Activated gamma-delta T cell treated with anti-CD3 and anti-CD28 coated beads, Interleukin-2, amount 50 U/mL, for 16 hours (primary cell): Measurements from ENCODE around the gene AMOTL1.
"Not testable (repeated sequence)": the region's sequence is repeated elsewhere in the genome, so short reads cannot be mapped to it uniquely, and the experiment has no call there.

Experiments
- DNase-seq: peaks from one replicate; pipeline ENCODE4 v3.0.0-alpha.2; 2020; ENCODE audit warnings: low read depth

Gene AMOTL1

DNA sequence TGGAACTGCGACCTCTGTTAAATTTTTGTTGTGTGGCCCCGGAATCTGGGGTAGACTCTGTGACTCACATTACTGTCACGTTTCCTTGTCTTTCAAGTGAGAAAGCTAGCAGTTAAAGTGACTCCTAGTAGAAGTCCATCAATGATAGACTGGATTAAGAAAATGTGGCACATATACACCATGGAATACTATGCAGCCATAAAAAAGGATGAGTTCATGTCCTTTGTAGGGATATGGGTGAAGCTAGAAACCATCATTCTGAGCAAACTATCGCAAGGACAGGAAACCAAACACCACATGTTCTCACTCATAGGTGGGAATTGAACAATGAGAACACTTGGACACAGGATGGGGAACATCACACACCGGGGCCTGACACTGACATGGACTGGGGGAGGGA is 23.8 kb downstream of the AMOTL1 start:
- not testable (repeated sequence) for DNase-seq

DNA sequence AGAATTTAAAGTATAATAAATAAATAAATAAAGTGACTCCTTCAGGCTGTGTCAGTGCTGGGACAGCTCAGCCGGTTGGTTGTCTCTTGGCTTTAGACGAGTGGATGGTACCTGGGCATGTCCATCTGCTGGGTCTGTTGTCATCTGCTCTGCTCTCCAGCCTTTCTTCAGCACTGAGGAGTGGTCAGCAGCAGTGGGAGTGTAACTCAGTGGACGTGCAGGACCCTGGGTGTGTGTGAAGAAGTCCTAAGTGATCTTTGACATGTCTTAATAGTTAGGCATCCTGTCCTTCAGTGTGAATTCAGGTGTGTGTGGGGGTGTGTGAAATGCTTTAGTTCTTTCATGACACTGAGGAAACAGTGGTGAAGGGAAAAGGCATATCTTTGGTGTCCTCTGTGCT is 24.3 kb downstream of the AMOTL1 start:
- no peak for DNase-seq

DNA sequence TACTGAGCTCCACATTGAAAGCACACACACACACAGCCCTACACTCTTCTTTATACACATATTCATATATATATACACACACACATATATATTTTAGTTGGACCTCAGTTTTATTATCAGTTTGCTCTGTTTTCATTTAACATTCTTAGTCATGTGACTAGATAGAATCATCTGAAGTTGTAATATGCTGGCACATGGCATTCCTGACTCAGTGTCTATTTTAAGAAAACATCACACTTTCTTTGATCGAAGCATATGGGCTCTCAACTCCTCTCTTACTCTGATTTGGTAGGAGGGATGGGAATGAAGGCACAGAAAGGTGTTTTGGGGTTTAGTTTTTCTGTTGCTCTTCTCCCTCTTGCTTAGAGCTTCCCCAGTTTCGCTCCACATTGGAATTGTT is 24.8 kb downstream of the AMOTL1 start:
- no peak for DNase-seq

DNA sequence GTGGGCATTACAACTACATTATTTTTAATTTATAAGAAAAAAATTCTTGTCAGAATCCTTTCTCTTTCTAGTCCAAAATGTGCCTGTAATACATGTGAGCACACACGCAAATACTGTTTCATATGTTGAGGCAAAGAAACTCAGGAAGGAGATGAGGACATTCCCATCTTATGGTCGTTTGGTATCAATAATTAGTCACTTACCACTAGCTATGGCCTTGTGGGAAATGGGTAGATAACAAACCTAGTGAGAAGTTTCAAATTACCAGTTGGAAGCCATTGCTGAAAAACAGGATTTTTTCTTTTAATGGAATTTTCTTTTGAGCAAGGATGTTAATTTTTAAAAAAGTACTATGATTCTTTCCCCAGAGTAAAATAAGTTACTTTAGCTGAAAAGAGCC is 25.7 kb downstream of the AMOTL1 start:
- no peak for DNase-seq

DNA sequence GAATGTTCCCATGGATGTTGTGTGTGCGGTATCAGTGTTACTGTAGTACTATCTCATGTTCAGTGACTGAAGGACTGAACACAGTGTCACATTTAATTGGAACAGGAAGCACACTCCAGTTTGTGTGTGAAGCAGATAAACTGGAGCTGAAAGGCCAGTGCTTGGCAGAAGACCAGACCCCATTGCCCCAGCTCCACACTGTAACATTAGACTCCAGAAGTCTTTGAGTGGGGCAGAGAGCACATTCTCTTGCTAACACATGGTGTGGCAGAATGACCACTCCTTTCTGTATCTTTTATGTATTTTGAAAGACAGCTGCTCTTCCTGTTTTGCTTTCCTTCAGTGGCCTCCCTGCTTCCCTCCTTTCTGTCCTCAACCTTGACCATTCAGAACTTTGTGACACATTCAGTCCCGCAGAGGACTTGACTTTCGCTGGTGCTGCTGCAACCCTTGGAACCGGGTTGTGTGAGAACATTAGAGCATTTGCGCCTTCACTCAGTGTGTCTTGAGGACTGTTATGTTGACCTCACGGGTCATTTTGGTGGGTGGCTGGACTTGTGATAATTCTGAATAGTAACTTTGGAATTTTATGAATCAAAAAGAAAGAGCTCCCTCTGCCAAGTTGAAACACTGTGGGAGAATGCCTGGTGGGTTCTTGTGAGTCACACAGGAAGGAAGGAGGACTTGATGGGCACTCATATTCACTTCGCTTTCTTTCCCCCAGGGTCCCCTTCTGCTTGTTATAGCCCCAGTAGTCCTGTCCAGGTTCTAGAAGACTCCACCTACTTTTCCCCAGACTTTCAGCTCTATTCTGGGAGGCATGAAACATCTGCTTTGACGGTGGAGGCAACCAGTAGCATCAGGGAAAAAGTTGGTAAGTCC is 26.4 kb downstream of the AMOTL1 start:
- DNase-seq: no peak

DNA sequence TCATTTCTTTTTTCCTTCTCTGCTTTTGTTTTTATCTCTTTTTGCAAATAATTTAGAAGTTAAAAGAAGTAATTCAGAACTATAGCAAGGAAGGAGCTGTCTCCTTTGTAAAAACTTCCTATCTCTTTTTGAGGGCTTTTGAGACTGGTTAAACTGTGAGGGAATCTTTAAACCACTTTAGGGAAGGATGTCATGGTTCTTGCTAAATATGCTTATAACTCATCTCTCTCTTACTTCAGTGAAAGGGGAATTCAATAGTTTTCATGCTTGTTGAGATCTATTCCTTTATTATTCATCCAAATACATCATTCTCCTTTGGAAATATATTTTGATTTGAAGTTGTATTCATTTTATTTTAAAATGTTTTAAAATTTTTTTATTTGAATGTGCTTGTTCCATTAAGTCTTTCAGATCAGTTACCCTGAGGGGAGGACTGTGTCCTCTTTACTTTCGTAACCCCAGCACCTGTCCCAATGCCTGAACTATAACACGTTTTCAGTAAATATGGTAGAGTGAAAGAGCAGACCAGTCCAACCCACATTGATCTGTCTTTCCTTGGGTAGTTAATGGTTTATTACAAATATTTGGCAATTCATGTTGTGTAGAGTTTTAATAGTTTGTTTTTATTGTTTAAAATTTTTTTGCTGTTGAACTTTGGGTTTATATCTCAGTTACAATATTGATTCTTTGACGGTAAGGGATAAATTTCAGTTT is 27.5 kb downstream of the AMOTL1 start:
- DNase-seq: no peak

DNA sequence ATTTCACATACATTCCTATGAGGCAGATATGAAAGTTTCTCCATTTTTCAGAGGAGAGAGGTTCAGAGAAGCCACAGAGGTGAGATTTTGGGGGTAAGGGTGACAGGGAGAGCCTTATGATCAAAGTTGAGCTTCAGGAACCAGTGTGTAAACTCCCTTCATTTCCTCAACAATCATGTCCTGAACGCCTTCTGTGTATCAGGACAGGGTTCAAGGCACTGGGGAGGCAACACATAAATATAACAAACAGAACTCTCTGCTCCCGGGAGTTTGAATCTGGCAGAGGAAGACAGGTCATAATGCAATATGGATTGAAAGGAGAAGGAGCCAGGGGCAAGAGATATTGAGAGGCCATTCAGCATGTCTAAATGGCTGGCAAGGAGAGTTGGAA is 28.0 kb downstream of the AMOTL1 start:
- DNase-seq: no peak

DNA sequence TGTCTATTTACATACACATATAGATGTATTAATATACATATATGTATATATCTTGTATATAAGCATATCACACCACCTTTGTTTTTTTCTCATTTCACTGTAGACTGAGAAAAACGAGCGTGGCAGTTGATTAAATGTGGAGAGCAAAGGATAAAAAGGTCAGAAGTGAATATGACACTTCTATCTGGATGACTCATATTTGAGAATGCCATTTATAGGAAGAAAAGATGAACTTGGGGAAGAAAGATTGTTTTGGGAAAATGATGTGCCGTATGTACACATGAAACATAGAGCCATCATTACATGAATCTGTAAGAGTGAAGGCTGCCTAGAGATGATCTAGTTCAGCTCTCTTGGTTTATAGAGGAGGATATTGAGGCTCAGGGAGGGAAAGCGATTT is 28.7 kb downstream of the AMOTL1 start:
- DNase-seq: no peak

DNA sequence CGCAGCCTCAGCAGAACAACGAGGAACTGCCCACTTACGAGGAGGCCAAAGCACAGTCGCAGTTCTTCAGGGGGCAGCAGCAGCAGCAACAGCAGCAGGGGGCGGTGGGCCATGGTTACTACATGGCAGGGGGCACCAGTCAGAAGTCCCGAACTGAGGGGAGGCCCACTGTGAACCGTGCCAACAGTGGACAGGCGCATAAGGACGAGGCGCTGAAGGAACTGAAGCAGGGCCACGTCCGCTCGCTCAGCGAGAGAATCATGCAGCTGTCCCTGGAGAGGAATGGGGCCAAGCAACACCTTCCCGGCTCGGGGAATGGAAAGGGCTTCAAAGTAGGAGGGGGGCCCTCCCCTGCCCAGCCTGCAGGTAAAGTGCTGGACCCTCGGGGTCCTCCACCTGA is 31.6 kb downstream of the AMOTL1 start:
- DNase-seq: no peak

DNA sequence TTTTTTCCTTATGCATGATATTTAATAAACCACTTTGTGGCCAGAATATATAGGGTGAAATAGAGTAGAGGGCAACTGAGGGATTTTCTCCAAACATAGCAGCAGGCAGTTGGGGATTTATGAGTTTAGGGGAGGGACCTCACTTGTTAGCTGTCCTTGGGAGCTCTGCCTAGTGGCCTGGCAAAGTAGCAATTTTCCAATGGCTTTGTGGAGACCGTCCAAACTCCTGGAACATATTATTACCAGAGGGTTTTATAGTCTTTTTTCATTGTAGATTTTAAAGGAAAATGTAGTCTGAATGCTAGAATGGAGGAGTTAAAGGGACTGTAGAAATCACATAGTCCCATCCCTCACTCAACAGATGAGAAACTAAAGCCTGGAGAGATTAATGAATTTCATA is 32.3 kb downstream of the AMOTL1 start:
- no peak for DNase-seq

DNA sequence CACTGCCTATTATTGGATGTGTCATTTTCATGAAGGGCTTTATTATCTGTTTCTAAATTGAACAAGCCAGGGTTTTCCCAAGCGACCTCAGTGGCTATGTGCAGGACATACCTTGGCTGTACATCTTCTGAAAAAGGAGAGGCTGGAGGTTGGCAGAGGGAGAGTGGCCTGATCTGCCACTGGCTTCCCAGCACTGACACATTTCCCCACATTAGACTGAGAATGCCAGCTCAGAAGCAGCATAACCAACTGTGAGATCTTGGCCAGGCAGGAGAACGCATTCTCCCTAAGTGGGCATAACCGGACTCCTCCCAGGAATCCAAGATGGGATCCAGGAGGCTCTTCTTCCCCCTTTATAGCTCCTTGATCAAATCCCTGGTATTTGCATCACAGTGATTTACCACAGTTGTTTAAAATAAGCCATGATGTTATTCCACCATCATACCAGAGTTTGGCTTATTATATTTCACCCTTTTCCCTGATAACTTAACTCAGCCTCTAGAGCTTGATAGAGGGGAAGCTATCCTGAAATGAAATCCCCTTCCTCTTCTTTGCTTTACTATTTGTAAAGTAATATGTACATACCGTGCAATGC is 33.8 kb downstream of the AMOTL1 start:
- DNase-seq: no peak

DNA sequence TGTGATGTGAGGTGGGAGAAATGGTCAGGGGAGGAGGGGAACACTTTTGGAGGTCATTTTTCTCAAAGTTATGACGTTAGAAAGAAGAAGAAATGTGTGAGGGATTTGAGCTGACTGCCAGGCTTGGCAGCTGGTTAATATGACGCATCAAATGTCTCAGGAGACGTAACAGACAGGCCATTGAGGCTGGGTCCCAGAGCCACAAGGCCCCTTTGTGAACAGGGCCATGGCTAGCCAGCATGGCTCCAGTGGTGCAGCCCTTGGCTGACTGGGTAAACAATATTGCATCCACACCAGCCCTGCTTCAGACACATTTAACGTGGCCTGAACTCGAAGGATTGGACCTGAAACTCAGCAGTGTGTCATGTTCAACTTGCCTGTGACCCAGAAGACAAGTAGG is 34.3 kb downstream of the AMOTL1 start:
- no peak for DNase-seq

DNA sequence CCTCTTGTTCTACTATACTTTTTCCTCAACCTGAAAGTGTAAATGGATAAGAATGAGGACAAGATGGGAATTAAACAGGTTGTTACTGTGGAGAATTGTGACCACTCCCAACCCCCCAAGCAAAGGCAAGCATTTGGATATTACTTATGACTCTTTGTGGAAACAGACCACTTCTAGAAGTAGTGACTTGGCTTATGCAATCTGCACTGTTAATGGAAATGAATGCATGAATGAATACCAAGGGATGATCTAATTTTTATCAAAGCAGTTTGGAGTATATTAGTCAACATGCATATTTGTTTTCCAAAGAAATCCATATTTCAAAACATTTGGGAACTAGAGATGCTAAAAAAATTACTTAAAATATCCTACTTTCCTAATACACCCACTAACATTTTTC is 35.3 kb downstream of the AMOTL1 start:
- DNase-seq: no peak

DNA sequence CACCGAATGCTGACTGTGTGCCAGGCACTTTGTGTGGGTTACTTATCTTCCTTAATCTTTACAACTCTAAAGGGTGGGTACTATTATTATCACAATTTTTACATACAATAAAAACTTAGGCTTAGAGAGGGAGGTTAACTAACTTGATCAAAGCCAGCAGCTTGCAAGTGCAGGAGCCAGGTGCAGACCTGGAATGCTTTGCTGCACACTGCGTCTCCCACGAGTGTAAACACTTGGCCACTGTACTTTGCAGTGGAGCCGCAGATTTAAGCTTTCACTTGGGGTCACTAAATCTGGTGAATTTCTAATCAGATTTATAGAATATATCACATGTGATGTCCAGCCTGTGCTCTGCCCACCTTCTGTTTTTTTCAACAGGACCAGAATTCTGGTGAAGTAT is 36.7 kb downstream of the AMOTL1 start:
- no peak for DNase-seq

DNA sequence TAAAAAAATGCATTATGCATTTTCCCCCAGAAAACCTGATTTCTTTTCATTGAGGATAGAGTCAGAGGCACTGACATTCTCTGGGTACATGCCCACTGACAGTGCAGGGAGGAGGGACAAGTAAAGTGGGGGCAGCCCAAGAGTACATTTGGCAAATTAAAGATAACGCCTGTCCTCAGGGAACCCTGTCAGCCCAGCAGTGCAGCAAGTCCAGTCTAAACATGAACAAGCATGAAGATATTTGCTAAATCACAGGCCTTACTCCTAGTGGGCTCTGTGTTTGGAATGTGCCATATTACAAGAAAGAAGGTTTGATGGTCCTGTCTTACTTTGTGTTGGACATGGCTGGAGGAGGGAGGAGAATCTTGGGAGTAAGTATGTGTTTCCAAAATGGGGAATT is 37.9 kb downstream of the AMOTL1 start:
- no peak for DNase-seq

DNA sequence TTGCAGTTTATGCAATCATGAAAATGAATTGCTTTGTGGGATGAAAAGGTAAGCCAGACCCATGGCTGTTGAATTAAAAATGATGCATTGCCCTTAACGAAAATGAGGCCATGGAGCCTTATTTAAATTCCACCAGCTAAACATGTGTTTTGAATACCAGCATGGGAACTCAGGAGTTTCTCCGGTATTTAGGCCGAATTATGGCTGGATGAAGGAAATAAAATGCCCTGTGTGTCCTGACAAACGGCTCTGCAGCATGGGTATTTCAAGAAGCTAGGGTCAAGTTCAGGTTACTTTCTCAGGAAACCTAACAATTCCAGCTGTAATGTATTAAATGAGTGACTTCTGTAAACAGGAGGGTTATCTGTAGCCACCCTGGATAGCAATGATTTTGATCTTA is 38.3 kb downstream of the AMOTL1 start:
- no peak for DNase-seq

DNA sequence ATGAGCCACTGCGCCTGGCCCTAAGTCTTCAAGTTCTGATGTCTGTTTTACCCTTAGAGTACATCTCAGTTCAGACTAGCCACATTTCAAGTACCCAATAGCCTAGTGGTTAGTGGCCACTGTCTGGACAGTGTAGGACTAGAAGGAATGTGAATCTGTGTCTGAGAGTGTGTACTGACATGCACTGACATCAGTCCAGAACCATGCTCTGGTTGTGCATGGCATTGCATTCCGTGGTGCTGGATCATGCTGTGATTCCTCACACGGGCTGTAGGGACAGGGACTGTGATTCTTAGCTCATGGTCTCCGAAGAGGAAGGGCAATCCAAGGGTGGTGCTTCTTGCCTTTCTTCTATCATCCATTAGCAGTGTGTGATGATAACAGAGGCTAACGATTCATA is 41.1 kb downstream of the AMOTL1 start:
- no peak for DNase-seq

DNA sequence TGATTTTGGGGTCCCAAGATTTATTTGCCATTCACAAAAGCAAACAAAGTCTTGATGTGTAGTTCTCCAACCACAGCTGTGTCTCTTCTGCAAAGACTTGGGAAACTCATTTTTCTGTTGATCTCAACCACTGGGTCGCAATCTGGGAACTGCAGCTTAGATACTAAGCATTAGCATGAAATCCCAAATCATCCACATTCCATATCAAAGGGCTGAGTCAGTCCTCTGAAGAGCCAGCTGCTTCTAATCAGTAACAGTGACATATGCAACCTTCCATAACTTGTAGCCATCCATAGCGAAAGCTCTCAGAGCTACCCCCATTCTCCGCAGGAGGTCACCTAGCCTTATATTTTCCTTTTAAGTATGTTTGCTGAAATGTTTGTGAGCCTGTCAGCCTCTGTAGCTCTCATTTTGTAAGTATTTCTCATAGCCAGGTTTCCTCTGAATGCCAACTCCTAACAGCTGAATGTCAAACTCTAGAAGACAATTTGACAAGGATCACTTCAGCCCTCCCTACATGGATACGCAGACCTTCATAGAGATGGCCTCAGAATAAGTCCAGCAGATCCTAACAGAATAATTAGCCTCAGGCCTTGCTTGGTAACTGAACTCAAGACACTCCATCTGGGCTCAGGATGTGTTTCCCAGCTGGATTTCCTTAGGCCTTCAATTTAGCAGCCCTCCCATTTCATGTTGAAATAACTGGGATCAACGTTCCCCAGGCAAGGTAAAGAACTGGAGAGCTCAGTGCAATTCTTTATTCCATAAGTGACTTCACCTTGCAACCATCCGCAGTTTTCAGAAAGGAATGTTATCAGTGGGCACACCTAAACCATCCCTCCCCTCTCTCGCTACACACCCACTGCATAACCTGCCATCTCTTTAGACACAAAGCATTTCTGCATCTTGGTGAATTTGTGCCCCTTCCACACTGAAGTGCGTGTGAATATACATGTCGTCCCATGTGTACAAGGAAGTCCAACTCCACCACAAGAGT is 44.9 kb downstream of the AMOTL1 start:
- not testable (repeated sequence) for DNase-seq

DNA sequence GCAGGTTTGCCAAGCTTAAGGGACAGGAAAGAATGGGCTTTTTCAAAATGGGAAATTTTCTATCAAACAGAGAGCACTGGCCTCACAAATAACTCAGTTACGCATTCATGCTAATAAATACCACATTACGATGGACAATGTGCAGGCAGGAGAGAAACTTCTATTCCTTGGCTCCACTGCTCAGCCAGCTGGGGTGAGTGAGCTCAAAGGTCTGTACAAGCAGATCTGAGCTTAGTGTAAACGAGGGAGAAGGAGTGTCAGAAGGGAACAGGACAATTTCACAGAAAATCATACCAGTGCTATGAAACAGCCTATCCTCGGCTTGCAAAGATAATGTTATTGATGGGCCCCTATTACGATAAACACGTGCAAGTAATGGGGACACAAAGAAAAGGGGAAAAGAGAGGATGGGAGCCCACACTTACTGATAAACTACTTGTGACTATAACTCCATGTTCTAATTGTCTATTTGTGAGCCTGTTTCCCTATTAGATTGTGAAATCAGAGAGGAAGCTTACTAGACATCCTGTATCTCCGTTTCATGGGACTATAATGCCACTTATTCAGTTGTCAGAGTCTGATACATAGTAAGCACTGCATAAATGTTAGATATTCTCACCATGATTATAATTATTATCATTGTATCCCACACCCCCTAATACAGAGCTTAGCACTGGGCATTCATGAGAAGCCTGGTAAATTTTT is 46.3 kb downstream of the AMOTL1 start:
- DNase-seq: no peak

DNA sequence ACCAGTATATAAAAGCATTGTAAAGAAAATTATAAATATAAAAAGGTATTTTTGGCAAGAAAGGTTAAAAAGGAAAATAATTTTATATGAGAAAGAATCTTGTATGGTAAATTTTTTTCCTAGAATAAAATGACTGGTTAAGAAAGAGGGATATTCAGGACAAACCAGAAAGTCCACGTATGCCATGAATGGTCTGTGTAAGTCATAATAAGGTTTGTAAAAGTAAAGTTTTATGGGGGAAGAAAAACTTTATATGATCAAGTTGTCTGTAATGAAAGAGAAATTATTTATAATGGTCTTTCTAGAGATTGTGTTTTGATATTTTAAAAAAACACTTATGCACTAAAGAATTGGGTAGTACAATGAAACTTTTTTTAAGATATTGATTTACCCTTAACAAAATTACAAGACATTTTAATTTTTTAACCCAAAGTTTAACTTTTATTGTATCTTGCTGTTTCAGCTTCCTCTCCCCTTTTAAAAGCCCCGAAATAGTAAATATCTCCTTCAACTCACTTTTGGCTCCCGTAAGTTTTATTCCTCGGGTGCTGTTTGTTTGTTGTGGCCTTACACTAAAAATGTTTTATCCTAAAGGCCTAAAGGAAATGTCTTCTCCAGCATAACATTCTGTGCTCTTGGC is 47.7 kb downstream of the AMOTL1 start:
- DNase-seq: no peak

DNA sequence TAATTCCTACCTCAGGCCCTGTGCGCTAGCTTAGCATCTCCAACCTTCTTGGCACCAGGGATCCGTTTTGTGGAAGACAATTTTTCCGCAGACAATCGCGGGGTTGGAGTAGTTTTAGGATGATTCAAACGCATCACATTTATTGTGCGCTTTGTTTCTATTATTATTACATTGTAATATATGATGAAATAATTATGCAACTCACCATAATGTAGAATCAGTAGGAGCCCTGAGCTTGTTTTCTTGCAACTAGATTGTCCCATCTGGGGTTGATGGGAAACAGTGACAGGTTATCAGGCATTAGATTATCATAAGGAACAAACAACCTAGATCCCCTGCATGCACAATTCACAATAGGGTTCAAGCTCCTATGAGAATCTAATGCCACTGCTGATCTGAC is 52.3 kb downstream of the AMOTL1 start:
- no peak for DNase-seq
